Right lobe of liver (tissue), 4 donors: ENCODE data around the gene PDLIM5.

ENCODE experiments used
- CTCF ChIP-seq, 4 donors: fragments of 200-600 bp in 3 of 4; fragments of 450-650 bp in 1 of 4; IDR thresholded peaks; one replicate each; pipeline versions ENCODE4 v1.5.1 to v1.8.0; 2016 to 2022; ENCODE audit warnings: antibody characterized with exemption in 4 of 4, mild to moderate bottlenecking in 2 of 4
- POLR2A ChIP-seq: fragments of 450-650 bp; IDR thresholded peaks from one replicate; pipeline ENCODE4 v1.6.1; 2017; ENCODE audit warnings: antibody characterized with exemption, mild to moderate bottlenecking
- donor health status: DM: no; HTN: no; CAD: no.
- donor health status: DM: no; HTN: no; CAD: no.
- donor health status: DM: no; HTN: yes; CAD: no.

- TF ChIP-seq POLR2A: no peak
- no peak for TF ChIP-seq CTCF (IDR thresholded peaks at IDR 0.05)
Observed at GRCh38 chr4:94439606-94440005, 12.1 kb upstream of the PDLIM5 start.
